ENCODE results near the gene CDHR4.

- TF ChIP-seq POLR2A (IDR thresholded peaks at IDR 0.05) (no peak), CTCF (IDR thresholded peaks at IDR 0.05) (no peak)
These were observed 53.7 kb downstream of the CDHR4 start for GRCh38 chr3:49745986-49746385.

All from testis (tissue), 2 donors.